Endometrial microvascular endothelial cells (primary cell): Measurements from ENCODE around the gene PLCL1. TPM values are rescaled to one million over a fixed set of nuclear protein-coding genes. Genes with fewer than 3 reads are reported as not detected.

Experiments
- in situ Hi-C: cut with HindIII; loops from 2 replicates; pipeline ENCODE4 v1.10.0; 2017; ENCODE audit warnings: low sequenced_read_pairs, low pct_unique_long_range_greater_than_20kb; ENCODE audit errors: inconsistent ontology term
- total RNA-seq: library from RNA; depleted of rRNA; stranded (reverse); fragments of >200 nt; gene quantifications from one replicate; pipeline ENCODE4 v1.2.3, GENCODE V29; 2015; ENCODE audit errors: inconsistent ontology term

PLCL1 gene
- total RNA-seq, 1 donor from 2014 or later, result 0.65 TPM

DNA sequence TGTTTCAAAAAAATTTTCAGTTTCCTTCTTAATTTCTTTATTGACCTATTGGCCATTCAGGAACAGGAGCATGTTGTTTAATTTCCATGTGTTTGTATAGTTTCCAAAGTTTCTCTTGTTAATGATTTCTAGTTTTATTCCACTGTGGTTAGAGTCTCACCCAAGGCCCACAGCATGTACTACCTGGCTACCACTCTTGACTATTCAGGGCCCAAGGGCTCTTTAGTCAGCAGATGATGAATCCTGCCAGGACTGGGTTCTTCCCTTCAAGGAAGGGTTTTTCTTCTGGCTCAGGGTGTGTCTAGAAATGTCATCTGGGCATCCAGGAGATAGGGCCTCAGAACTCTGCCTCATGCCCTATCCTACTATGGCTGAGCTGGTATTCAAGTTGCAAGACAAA, 161.4 kb downstream of the PLCL1 start:
- in situ Hi-C loops, result no loop called here

DNA sequence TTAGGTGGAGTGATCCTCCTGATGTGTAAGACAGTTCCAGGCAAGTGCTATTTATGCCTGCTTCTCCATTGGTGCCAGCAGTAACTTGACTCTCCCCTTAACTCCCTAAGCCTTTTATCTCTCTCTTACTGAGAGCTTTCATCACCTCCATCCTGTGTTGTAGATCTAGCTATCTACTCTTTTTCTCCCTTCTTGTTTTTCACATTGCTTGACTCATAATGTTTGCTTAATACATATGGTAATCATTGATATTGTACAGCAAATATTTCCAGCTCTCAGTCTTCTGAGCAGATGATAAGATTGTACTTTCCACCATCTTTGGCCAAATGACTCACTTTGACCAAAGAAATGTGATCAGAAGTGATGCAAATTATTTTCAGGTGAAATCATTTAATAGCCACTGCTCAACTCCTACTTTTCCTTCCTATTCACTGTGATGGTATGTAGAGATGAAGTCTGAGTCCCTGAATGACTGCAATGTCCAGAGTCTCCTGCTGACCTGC, 165.0 kb downstream of the PLCL1 start:
- in situ Hi-C loops, result no loop called here

- in situ Hi-C loops, result no loop called here
Measured at GRCh38 chr2:197972061-197972460, 167.7 kb downstream of the PLCL1 start.

DNA sequence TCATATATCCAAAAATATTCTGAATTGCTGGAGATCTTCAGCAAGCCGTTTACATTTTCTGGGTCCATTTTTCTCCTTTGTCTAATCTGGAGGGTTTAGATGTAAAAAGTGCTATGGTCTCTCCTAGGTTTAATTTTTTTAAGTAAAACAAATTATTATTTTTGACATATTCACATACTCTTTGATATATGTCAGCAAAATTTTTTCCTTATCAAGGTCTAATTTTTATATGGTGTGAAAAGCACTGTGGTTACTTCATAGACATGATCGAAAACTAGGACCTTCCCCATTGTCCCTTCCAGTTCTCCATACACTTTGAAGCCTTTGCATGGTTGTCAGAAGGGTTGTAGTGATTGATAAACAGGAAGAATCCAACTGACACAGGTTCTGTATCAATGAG, 168.2 kb downstream of the PLCL1 start:
- in situ Hi-C loops, result no loop called here

- in situ Hi-C loops, result no loop called here
Measured at GRCh38 chr2:197973772-197974171, 169.4 kb downstream of the PLCL1 start.

GRCh38 chr2:197975931-197976519, 171.6 kb downstream of the PLCL1 start:
- in situ Hi-C loops, result no loop called here

DNA sequence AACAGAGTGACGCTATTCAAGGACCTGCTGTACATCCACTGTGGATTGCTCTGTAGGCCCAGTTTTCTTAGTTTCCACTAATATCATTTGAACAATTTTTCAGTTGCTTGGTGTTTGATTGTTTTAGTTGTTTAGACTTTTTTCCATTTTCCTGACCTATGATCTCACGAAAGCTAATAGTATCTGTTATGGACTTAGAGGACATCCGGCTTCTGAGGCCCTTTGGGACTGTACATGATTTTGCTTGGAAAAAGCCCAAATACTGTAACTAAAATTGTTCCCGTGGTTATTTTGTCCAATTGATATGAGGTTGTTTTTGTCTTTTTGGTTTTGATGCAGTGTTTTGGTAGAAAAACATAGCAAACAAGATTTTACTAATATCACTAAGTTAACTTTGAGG, 174.6 kb downstream of the PLCL1 start:
- in situ Hi-C loops, result no loop called here

GRCh38 chr2:197982565-197982964, 178.2 kb downstream of the PLCL1 start:
- in situ Hi-C loops, result no loop called here

GRCh38 chr2:197985029-197985638, 180.7 kb downstream of the PLCL1 start:
- in situ Hi-C loops, result no loop called here

- in situ Hi-C loops, result no loop called here
Measured at GRCh38 chr2:197986977-197987376, 182.6 kb downstream of the PLCL1 start.

- in situ Hi-C loops, result no loop called here
Measured at GRCh38 chr2:197990356-197990755, 186.0 kb downstream of the PLCL1 start.

DNA sequence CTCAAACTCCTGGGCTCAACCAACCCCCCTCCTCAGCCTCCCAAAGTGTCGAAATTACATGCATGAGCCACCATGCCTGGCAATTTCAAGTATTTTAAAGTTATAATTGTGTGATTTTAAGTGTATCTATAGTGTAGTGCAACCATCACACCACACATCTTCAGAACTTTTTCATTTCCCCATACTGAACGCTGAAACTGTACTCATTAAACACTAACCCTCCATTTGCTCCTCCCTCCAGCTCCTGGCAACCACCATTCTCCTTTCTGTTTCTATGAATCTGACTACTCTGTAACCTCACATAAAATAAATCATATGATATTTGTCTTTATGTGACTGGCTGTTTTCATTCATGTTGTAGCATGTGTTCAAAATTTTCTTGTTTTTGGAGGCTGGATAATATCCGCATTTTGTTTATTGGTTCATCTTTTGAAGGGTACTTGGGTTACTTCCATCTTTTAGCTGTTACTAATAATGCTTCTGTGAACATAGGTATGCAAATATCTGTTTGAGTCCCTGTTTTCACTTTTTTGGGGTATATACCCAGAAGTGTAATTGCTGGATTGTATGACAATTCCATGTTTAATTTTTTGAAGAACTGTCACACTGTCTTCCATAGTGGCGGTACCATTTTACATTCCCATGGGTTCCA, 188.2 kb downstream of the PLCL1 start:
- in situ Hi-C loops, result no loop called here

DNA sequence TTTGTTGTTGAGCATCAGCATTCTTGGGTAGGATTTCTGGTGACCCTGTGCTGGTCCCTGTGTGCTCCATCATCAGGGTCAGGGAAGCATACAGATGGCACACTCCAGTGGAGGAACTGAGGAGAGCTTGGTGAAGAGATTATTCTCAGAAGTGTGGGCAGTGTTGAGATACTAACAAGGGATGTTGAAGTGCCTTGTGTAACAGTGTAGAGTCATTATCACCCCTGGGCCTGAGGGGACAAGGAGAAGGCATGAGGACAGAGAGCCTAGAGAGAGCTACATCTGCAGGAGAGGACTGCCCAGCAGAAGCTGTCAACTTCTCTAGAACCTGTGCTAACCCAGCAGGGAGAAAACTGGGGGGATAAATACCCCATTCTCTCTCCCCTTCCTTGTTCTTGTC, 189.0 kb downstream of the PLCL1 start:
- in situ Hi-C loops, result no loop called here

DNA sequence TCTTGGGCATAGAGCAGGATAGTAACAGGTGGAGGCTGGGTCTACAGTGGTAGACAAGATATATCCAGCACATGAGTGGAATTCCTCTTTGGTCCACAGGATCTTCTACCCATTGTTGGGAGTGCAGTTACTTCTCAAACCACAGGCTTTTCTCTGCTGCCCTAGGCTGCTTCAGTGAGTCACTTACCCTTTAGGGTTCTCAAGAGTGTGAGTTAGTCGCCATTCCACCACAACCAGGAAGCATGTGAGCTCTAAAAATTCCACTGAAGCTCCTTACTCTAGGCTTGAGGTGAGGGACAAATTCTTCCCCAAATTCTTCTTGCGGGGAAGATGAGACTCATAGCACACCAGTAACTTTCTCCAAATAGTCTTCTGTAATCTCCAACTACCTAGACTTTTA, 189.4 kb downstream of the PLCL1 start:
- in situ Hi-C loops, result no loop called here

DNA sequence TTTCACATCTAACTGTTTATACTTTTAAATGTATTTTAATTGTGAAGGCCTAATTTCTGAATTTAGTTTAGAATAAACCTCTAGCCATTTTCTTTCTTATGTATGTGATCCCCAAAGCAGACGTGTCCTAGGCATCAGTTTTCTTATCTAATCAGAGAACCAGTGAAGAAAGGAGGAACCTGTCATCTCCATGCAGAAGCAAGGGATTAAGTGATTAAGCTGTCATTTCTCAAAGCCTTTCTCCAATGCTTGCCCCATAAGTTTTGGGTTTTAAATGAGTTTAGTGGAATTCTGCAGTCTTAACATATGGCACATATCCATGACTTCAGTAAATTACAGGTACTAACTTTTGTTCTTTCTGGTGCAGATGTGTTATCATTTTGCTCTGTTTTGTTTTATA, 190.4 kb downstream of the PLCL1 start:
- in situ Hi-C loops, result no loop called here

GRCh38 chr2:197996583-197996982, 192.2 kb downstream of the PLCL1 start:
- in situ Hi-C loops, result no loop called here

GRCh38 chr2:197997083-197997541, 192.7 kb downstream of the PLCL1 start:
- in situ Hi-C loops, result no loop called here

- in situ Hi-C loops, result no loop called here
Measured at GRCh38 chr2:197998702-197999101, 194.3 kb downstream of the PLCL1 start.

GRCh38 chr2:198000417-198000816, 196.0 kb downstream of the PLCL1 start:
- in situ Hi-C loops, result no loop called here

GRCh38 chr2:198004173-198004572, 199.8 kb downstream of the PLCL1 start:
- in situ Hi-C loops, result no loop called here
